Neural progenitor cell (in vitro differentiated cells): ENCODE results near the gene USP44.
A peak's percentile ranks its signal among the peaks of the same experiment; 100 is the strongest.

Experiments
- CTCF ChIP-seq: fragments of 200-600 bp; sonication (generic); IDR thresholded peaks from 2 replicates; pipeline ENCODE4 v1.5.1; 2017; ENCODE audit warnings: antibody characterized with exemption, mild to moderate bottlenecking
- EZH2 ChIP-seq: fragments of 200-600 bp; sonication (generic); IDR thresholded peaks from 2 replicates; pipeline ENCODE4 v1.6.1; 2017; ENCODE audit warnings: antibody characterized with exemption, mild to moderate bottlenecking, moderate library complexity
- EZH2phosphoT487 ChIP-seq: fragments of 200-600 bp; sonication (generic); IDR thresholded peaks from 2 replicates; pipeline ENCODE4 v1.6.1; 2017; ENCODE audit warnings: antibody characterized with exemption

GRCh38 chr12:95548056-95548538 is 3.2 kb downstream of the USP44 start:
- TF ChIP-seq CTCF (no peak), EZH2phosphoT487 (peak; percentile 29), EZH2 (no peak)
